Measurements from ENCODE around the gene BATF3.
"Not testable (repeated sequence)": the region's sequence is repeated elsewhere in the genome, so short reads cannot be mapped to it uniquely, and the experiment has no call there.

The BATF3 gene

GRCh38 chr1:212699625-212700222, at the start of gene BATF3:
BATF3 (minus strand) TSS chr1:212699840; CDS start chr1:212699762, 78 bp downstream.
- DNase-seq (ENCODE audit: low read depth) = peak; percentile 45

GRCh38 chr1:212746546-212746945, 46.9 kb upstream of the BATF3 start:
- no peak for DNase-seq (ENCODE audit: low read depth)

- DNase-seq (ENCODE audit: low read depth) = no peak
Measured at GRCh38 chr1:212745303-212745702, 45.7 kb upstream of the BATF3 start.

- DNase-seq (ENCODE audit: low read depth) = no peak
Measured at GRCh38 chr1:212743901-212744475, 44.3 kb upstream of the BATF3 start.

GRCh38 chr1:212738330-212738729, 38.7 kb upstream of the BATF3 start:
- no peak for DNase-seq (ENCODE audit: low read depth)

GRCh38 chr1:212737559-212737958, 37.9 kb upstream of the BATF3 start:
- no peak for DNase-seq (ENCODE audit: low read depth)

- DNase-seq (ENCODE audit: low read depth) = no peak
Measured at GRCh38 chr1:212733109-212733508, 33.5 kb upstream of the BATF3 start.

GRCh38 chr1:212731630-212732029, 32.0 kb upstream of the BATF3 start:
- no peak for DNase-seq (ENCODE audit: low read depth)

- DNase-seq (ENCODE audit: low read depth) = no peak
Measured at GRCh38 chr1:212728606-212729005, 29.0 kb upstream of the BATF3 start.

- DNase-seq (ENCODE audit: low read depth) = no peak
Measured at GRCh38 chr1:212727386-212728181, 27.9 kb upstream of the BATF3 start.

- DNase-seq (ENCODE audit: low read depth) = not testable (repeated sequence)
Measured at GRCh38 chr1:212724679-212725078, 25.0 kb upstream of the BATF3 start.

GRCh38 chr1:212722270-212722957, 22.8 kb upstream of the BATF3 start:
- no peak for DNase-seq (ENCODE audit: low read depth)

GRCh38 chr1:212721388-212722247, 22.0 kb upstream of the BATF3 start:
- no peak for DNase-seq (ENCODE audit: low read depth)

- no peak for DNase-seq (ENCODE audit: low read depth)
Measured at GRCh38 chr1:212719633-212720032, 20.0 kb upstream of the BATF3 start.

- DNase-seq (ENCODE audit: low read depth) = no peak
Measured at GRCh38 chr1:212718499-212718898, 18.9 kb upstream of the BATF3 start.

- no peak for DNase-seq (ENCODE audit: low read depth)
Measured at GRCh38 chr1:212716161-212716560, 16.5 kb upstream of the BATF3 start.

GRCh38 chr1:212713465-212714136, 14.0 kb upstream of the BATF3 start:
- DNase-seq (ENCODE audit: low read depth) = no peak

- DNase-seq (ENCODE audit: low read depth) = no peak
Measured at GRCh38 chr1:212712451-212713303, 13.0 kb upstream of the BATF3 start.

- not testable (repeated sequence) for DNase-seq (ENCODE audit: low read depth)
Measured at GRCh38 chr1:212711974-212712373, 12.3 kb upstream of the BATF3 start.

GRCh38 chr1:212710566-212710965, 10.9 kb upstream of the BATF3 start:
- DNase-seq (ENCODE audit: low read depth) = no peak

All from T-helper 22 cell (primary cell).